GM12873 (cell line): ENCODE measurements around the gene MAD1L1.

ENCODE experiments used
- TF ChIP-seq, protein P1 (sequence below): IDR thresholded peaks from 2 replicates; pipeline ENCODE4 v1.5.1; 2012; ENCODE audit warnings: low read depth, mild to moderate bottlenecking, moderate library complexity, low read length, control low read depth; ENCODE audit not compliant: insufficient read depth; ENCODE audit errors: missing control alignments

MAD1L1 gene

DNA sequence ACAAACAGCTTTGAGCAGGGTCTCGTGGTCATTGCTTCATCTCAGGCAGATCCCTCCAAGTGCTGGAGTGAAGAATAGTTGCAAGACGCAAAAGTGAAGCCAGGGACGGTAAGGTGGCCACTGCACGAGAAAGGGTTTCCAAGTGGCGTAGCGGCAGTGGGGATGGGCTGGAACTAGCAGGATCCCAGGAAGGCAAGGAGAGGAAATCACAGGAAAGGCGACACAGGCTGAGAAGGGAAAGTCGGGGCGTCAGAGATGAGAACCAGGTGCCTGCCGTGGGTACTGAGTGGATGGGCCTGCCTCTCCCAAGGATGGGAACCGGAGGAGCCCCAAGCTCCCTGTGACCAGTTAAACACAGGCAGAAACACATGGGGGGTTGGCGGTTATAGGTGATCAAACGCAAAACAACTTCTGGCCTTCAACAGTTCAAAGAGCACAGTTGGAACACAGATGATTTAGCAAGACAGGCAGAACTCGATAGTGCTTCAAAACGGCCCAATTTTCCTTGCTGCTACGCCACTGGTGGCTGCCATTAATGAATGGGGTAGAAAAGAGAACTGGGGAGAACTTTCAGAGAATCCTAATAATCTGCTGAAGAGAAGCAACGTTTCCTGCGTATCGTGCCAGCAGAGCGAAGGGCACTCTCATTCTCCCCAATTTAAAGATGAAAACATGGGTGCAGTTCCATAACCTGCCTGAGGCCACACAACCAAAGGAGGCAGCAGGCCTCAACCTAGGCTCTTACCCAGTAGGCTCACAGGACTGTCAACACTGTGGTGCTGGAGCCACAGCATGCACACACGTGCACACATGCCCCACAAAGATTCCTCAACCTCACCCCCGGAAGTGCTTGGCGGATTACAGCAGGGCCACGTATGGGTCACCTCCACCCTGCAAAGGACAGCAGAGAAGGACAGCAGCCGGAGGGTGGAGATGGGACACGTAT is 61.9 kb downstream of the MAD1L1 start:
- TF ChIP-seq, protein P1, sequence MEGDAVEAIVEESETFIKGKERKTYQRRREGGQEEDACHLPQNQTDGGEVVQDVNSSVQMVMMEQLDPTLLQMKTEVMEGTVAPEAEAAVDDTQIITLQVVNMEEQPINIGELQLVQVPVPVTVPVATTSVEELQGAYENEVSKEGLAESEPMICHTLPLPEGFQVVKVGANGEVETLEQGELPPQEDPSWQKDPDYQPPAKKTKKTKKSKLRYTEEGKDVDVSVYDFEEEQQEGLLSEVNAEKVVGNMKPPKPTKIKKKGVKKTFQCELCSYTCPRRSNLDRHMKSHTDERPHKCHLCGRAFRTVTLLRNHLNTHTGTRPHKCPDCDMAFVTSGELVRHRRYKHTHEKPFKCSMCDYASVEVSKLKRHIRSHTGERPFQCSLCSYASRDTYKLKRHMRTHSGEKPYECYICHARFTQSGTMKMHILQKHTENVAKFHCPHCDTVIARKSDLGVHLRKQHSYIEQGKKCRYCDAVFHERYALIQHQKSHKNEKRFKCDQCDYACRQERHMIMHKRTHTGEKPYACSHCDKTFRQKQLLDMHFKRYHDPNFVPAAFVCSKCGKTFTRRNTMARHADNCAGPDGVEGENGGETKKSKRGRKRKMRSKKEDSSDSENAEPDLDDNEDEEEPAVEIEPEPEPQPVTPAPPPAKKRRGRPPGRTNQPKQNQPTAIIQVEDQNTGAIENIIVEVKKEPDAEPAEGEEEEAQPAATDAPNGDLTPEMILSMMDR, result no peak

DNA sequence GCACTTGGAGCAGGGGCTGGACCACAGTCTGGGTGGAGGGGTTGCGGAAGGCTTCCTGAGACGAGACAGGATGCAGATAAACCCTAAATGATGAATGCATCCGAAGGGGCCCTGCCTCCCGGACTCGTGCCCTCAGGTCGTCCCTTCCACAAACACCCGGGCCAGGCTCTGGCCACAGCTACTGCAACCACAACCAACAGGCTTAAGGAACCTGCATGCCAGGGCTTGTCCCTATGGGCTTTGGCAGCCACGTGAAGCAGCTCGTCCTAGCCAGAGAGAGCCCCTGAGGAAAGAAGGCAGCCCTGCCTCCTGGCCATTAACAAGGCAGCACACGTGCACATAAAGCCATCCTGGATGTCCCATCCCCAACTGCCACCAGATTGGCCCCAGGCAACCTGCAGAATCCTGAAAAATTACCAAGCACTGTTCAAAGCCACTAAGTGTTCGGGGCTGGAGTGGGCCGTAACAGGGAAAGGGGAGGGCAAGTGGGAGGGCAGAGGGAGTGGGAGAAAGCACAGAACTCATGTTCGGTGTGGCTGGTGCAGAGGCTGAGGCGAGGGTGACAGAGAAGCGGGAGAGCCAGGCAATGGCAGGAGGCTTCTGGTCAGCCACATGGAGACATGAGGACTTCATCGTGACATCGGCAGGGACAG is 62.7 kb downstream of the MAD1L1 start:
- TF ChIP-seq, protein P1, result no peak

DNA sequence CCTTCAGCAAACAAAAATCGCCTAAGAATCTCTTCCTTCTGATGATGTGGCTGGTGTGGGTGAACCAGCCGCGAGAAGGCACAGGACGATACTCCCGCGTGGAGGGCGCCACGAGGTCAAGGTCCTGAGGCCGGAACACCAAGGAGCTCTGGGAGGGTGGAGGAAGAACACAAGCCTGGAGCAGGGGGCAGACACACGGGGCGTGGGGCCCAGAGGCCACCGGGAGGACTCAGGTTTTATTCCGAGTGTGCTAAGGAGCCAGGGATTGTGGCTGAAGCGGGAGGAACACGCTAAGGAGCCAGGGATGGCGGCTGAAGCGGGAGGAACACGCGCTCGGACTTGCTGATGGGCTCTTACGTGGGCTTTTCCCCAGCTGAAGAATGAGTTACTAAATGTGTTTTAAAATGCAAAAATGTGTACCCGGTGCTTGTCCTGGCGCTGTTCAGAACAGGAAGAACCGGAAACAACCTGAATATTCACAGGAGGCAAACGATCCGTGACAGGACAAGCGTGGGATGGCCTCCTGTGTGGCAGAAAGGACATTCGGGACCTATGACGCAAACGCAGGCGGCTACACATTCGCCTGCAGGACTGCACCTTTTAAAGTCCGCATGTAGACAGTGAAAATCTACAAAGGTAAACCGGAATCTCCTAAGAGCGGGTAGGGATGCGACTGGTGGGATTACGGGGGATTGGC is 64.0 kb downstream of the MAD1L1 start:
- TF ChIP-seq, protein P1, result no peak

DNA sequence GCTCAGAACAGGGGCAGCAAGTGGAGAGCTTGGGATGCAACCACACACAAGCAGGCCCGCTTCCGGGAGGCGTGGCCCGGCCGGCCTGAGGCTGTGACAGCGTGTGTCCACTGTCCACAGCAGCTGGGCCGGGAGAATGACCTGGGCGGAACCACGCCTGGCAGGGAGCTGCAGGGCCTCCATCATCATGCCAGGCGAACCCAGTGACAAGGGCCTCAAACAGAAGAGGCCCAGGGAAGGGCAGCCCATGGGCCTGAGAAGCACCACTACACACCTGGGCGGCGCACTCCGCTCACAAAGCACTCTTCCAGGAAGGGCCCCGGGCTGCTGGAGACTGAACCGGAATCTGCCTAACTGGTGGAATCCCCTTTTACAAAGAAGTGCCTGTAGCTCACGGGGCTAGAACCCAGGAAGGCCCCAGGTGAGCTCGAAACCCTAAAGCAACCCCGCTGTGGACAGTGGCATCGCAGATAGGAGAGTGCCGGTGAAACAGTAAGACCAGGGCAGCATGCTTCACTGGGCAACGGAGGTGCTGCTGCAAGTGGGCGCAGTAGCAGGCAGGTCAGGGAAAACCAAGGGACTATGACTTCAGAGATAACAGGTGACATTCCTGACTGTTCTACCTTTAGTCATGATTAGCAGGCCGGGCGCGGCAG is 66.0 kb downstream of the MAD1L1 start:
- TF ChIP-seq, protein P1, result no peak

DNA sequence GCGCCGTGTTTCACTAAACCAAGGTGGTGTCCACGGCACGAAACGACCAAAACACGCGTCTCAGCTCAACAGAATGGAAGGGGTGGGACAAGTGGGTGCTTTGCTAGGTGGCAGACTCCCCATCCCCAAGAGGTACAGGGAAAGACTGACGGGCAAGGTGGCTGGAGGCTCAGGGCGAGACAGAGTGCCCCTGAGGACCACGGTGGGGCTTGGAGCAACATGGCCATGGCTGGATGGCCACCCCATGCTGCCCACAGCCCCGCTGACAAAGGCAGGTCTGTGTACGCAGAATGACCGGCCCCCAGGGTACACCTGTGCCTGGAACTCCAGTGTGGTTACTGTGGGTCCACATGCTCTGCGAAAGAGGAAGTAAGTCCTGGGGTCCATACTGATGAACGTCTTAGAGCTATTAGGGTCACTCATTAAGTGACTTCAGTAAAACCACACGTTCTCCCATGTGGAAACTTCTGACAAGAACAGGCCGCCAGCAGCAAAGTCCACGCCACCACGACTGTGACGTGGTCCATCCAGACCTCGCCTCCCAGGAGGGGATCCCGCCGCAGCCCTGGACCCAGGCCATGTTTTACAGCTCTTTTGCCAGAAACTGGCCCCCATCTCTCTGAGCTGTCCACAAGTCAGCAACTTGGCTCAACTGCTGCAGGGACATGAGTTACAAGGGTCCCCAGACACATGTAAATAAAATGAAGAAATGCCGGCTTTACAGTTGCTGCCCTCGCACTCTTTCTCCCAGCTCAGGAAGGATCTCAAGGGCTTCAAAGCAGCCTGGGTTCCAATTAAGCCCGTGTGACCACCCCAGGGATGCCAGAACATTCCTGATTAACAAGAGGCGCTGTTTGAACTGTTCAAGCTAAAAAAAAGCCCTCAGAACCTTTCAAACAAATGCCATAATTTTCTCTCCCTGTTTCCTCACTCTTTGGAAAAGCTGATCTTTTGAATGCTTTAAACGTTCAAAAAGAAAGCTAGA is 66.8 kb downstream of the MAD1L1 start:
- TF ChIP-seq, protein P1, result no peak

DNA sequence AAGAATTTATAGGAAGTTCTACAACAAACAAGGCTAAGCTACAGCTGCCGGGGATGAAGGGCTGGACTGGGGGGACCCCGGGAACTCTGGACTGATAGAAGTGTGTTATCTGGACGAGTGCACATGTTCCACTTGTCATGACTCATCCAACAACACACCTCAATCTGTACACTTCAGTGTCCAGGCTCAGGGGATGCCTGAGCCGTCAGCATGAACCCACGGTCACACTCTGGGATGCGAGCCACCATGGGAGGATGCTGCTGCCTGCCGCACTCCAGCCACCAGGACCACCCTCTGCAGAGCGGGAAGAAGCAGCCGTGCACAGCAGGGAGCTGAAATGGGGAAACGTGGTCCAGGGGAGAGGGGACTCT is 67.5 kb downstream of the MAD1L1 start:
- TF ChIP-seq, protein P1, result no peak
